ENCODE data around the gene TTC9.

The TTC9 gene

GRCh38 chr14:70706177-70706576 lies 64.5 kb downstream of the TTC9 start (continued):
- TF ChIP-seq ESRRG (CRISPR knock-in tag; IDR thresholded peaks at IDR 0.05) (no peak), ZNF70 (CRISPR knock-in tag; IDR thresholded peaks at IDR 0.05) (no peak), ARNTL (CRISPR knock-in tag; IDR thresholded peaks at IDR 0.05; ENCODE audit: borderline replicate concordance, low read depth) (no peak)

- peak; percentile 75 for ATAC-seq
- no peak for TF ChIP-seq PPARA (CRISPR knock-in tag; IDR thresholded peaks at IDR 0.05; ENCODE audit: borderline replicate concordance)
- TF ChIP-seq ZNF70 (CRISPR knock-in tag; IDR thresholded peaks at IDR 0.05): no peak
- TF ChIP-seq CREB5 (CRISPR knock-in tag; IDR thresholded peaks at IDR 0.05; ENCODE audit: low read depth): no peak
- TF ChIP-seq GLIS3 (CRISPR knock-in tag; IDR thresholded peaks at IDR 0.05): no peak
- TF ChIP-seq ZNF565 (CRISPR knock-in tag; conservative IDR thresholded peaks at IDR 0.05; ENCODE audit: low read depth): no peak
- TF ChIP-seq ZFP3 (CRISPR knock-in tag; IDR thresholded peaks at IDR 0.05): no peak
- no peak for TF ChIP-seq POU6F1 (CRISPR knock-in tag; IDR thresholded peaks at IDR 0.05; ENCODE audit: borderline replicate concordance, low read depth)
- no peak for TF ChIP-seq BACH2 (CRISPR knock-in tag; IDR thresholded peaks at IDR 0.05; ENCODE audit: borderline replicate concordance)
- TF ChIP-seq ESRRG (CRISPR knock-in tag; IDR thresholded peaks at IDR 0.05): no peak
- TF ChIP-seq ISL1 (CRISPR knock-in tag; IDR thresholded peaks at IDR 0.05): no peak
- TF ChIP-seq TSHZ2 (CRISPR knock-in tag; IDR thresholded peaks at IDR 0.05): no peak
- no peak for TF ChIP-seq ARNTL (CRISPR knock-in tag; IDR thresholded peaks at IDR 0.05; ENCODE audit: borderline replicate concordance, low read depth)
- TF ChIP-seq CSDC2 (CRISPR knock-in tag; IDR thresholded peaks at IDR 0.05): no peak
- no peak for TF ChIP-seq ZC3H10 (CRISPR knock-in tag; IDR thresholded peaks at IDR 0.05)
- no peak for TF ChIP-seq PATZ1 (CRISPR knock-in tag; IDR thresholded peaks at IDR 0.05; ENCODE audit: borderline replicate concordance)
- TF ChIP-seq OSR1 (CRISPR knock-in tag; IDR thresholded peaks at IDR 0.05): no peak
- no peak for TF ChIP-seq CSRNP3 (CRISPR knock-in tag; IDR thresholded peaks at IDR 0.05)
- TF ChIP-seq ZFP30 (CRISPR knock-in tag; IDR thresholded peaks at IDR 0.05): no peak
- TF ChIP-seq RARB (CRISPR knock-in tag; IDR thresholded peaks at IDR 0.05): no peak
- TF ChIP-seq TOX (CRISPR knock-in tag; IDR thresholded peaks at IDR 0.05; ENCODE audit: borderline replicate concordance): no peak
Observed at GRCh38 chr14:70707138-70708038, 65.7 kb downstream of the TTC9 start.
